Right lobe of liver (tissue), 4 donors: Measurements from ENCODE around the gene HEPH.

Experiments
- CTCF ChIP-seq, 4 donors: fragments of 200-600 bp in 3 of 4; fragments of 450-650 bp in 1 of 4; IDR thresholded peaks; one replicate each; pipeline versions ENCODE4 v1.5.1 to v1.8.0; 2016 to 2022; ENCODE audit warnings: antibody characterized with exemption in 4 of 4, mild to moderate bottlenecking in 2 of 4
- POLR2A ChIP-seq: fragments of 450-650 bp; IDR thresholded peaks from one replicate; pipeline ENCODE4 v1.6.1; 2017; ENCODE audit warnings: antibody characterized with exemption, mild to moderate bottlenecking
- donor health status: DM: no; HTN: no; CAD: no.
- donor health status: DM: no; HTN: no; CAD: no.
- donor health status: DM: no; HTN: yes; CAD: no.

GRCh38 chrX:66142351-66142750 lies 21.7 kb upstream of the HEPH start:
- TF ChIP-seq CTCF (IDR thresholded peaks at IDR 0.05) (no peak), POLR2A (no peak)
